ENCODE results near the gene TKTL1.

DNA sequence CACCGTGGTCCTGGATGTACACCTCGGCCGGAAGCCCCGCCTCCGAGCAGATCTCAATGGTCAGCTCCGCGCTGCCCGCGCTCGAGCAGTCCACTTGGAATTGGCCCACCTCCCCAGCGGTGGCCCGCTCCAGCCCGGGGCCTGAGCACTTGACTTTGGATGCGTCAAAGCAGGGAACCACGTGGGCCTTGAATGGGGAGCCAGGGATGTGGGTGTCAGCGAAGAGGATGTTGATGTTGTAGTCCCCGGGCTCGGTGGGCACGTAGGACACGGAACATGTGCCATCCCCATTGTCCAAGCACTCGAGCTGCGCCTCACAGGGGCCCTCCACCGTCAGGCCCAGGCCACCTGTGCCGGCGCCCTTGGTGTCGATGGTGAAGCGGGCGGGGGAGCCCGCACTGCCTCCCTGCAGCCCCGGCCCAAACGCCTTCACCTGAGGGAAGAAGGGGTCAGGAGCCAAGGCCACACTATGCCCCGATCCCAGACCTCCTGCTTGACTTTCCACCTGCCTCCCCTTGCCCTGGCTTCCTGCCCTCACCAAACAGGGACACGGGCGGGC is 64.6 kb downstream of the TKTL1 start:
- TF ChIP-seq, protein P1, sequence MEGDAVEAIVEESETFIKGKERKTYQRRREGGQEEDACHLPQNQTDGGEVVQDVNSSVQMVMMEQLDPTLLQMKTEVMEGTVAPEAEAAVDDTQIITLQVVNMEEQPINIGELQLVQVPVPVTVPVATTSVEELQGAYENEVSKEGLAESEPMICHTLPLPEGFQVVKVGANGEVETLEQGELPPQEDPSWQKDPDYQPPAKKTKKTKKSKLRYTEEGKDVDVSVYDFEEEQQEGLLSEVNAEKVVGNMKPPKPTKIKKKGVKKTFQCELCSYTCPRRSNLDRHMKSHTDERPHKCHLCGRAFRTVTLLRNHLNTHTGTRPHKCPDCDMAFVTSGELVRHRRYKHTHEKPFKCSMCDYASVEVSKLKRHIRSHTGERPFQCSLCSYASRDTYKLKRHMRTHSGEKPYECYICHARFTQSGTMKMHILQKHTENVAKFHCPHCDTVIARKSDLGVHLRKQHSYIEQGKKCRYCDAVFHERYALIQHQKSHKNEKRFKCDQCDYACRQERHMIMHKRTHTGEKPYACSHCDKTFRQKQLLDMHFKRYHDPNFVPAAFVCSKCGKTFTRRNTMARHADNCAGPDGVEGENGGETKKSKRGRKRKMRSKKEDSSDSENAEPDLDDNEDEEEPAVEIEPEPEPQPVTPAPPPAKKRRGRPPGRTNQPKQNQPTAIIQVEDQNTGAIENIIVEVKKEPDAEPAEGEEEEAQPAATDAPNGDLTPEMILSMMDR (conservative IDR thresholded peaks at IDR 0.05) = no peak
- TF ChIP-seq ZFX (IDR thresholded peaks at IDR 0.05) = no peak
